ENCODE results near the gene RASGRF2. TPM values are rescaled to one million over a fixed set of nuclear protein-coding genes. Genes with fewer than 3 reads are reported as not detected.

The RASGRF2 gene
- total and polyA plus RNA-seq, 2 of the 8 experiments (the other 6 are each of a cell fraction or from before 2014, with no cell fraction given), result 2.6 to 29.5 TPM

DNA sequence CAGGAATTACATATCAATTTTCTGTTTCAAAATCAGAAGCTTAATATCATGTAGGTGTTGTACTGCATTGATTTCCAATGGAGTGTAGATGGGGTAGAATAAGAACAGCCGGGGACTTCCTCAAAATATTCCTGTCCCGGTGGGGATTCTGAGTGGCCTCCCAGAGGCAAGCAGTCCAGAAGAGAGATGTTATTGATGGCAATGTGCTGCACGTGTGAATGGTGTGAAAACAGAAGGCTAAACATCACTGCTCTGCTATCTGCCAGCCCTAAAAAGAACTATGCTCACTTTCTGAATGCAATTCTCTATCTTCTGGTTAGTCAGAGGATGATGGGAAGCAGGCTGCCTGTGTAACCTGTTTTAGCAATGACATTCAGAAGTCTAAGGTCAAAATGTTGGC is 181.9 kb downstream of the RASGRF2 start (continued):
- TF ChIP-seq CHD7 (IDR thresholded peaks at IDR 0.05; ENCODE audit: insufficient replicate concordance, low read length), result no peak
- TF ChIP-seq EP300 (IDR thresholded peaks at IDR 0.05; ENCODE audit: borderline replicate concordance in 1 of 2, low read depth in 2 of 2, low read length in 2 of 2), result no peak
- TF ChIP-seq KDM4A (IDR thresholded peaks at IDR 0.05; ENCODE audit: low read depth, low read length, severe bottlenecking), result no peak
- TF ChIP-seq TBP (IDR thresholded peaks at IDR 0.05; ENCODE audit: low read depth, low read length), result no peak

All from H1 (cell line).